ENCODE measurements around the gene GUCD1. TPM values are rescaled to one million over a fixed set of nuclear protein-coding genes. Genes with fewer than 3 reads are reported as not detected.

Gene GUCD1
- total and polyA plus RNA-seq, 2 of the 13 experiments (the other 11 are each of a cell fraction or from before 2014, with no cell fraction given) = 128 to 245 TPM

DNA sequence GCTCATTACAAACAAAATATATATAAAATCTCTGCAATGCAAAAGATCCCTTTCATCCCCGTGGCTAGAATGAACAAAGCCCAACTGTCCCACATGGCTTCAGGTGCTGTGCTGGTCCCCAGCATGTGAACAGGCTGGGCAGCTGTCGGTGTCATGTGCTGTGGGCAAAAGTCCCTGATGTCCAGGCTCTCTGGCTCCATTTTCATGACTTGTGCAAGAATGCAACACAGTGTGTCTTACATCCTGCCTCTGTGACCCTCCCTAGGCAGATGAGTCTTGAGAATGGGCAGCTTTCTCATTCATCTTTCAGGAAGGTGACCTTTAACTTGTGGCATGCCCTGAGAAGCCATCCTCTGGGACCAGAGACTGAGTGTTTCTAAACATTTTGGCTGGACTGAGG lies 14.5 kb downstream of the GUCD1 start:
- Histone ChIP-seq H3K4me3 (replicated peaks in 1 of 3; ENCODE audit: insufficient read depth in 1 of 3, low read depth in 2 of 3, low read length in 3 of 3) (no peak overlapping the region), H4K20me1 (ENCODE audit: insufficient read depth, low read length) (no peaks in the 10 kb centered on the region), H3K4me1 (ENCODE audit: insufficient read depth, low read length) (peaks cover 11% of the 10 kb centered on the region), H3K36me3 (replicated peaks in 1 of 2; ENCODE audit: control insufficient read depth in 1 of 2, insufficient read depth in 2 of 2, low read length in 2 of 2) (peaks cover 38 to 55% of the 10 kb centered on the region in 2 experiments), H3K79me2 (ENCODE audit: insufficient read depth, low read length) (no peaks in the 10 kb centered on the region), H3K4me2 (ENCODE audit: low read depth, low read length) (no peak overlapping the region), H3K27me3 (ENCODE audit: control insufficient read depth in 1 of 2, insufficient read depth in 2 of 2, low read length in 2 of 2) (no peaks in the 10 kb centered on the region), H3K9ac (ENCODE audit: insufficient read depth, low read depth, low read length) (no peak overlapping the region), H2AFZ (ENCODE audit: low read length) (no peak overlapping the region), H3K9me3 (ENCODE audit: low read length) (no peaks in the 10 kb centered on the region), H3K27ac (ENCODE audit: extremely low read length, insufficient read depth, low read length) (no peak overlapping the region)
- ATAC-seq (no peak), FAIRE-seq (no peak), DNase-seq (ENCODE audit: low spot score) (no peak)
- 82% methylated on average over 2 of the region's 2 CpGs for WGBS (ENCODE audit: low lambda C conversion rate)
- TF ChIP-seq ZNF20 (CRISPR knock-in tag; IDR thresholded peaks at IDR 0.05) (no peak), MYC (CRISPR knock-in tag; IDR thresholded peaks at IDR 0.05; ENCODE audit: borderline replicate concordance) (no peak)
- BruUV-seq (replicated peaks) = TSS peak; percentile 51
- ChIA-PET CTCF (ENCODE audit: low intra/inter-chr PET ratio, low total read pairs) (no interaction called here), POLR2A (interaction anchor here (1.1 to 3.1 kb wide), 5 partner anchors 9 to 53 kb away, joined by 3 to 30 read pairs (median 4); partner anchors contain the start of genes GUCD1 and LRRC75B)
- intact Hi-C loops (cut with micrococcal nuclease; ENCODE audit: unreplicated experiment) = no loop called here
- in situ Hi-C loops (cut with HindIII; ENCODE audit: extremely low pct_ligation_motif_present, low pct_unique_long_range_greater_than_20kb) = no loop called here

- in situ Hi-C loops (cut with HindIII; ENCODE audit: extremely low pct_ligation_motif_present, low pct_unique_long_range_greater_than_20kb) (no loop called here), intact Hi-C loops (cut with micrococcal nuclease; ENCODE audit: unreplicated experiment) (no loop called here)
- Histone ChIP-seq H3K9ac (ENCODE audit: insufficient read depth, low read depth, low read length) (no peak overlapping the region), H4K20me1 (ENCODE audit: insufficient read depth, low read length) (no peaks in the 10 kb centered on the region), H3K27ac (ENCODE audit: extremely low read length, insufficient read depth, low read length) (no peak overlapping the region), H3K4me1 (ENCODE audit: insufficient read depth, low read length) (peaks cover 46% of the 10 kb centered on the region), H3K4me2 (ENCODE audit: low read depth, low read length) (no peak overlapping the region), H2AFZ (ENCODE audit: low read length) (no peak overlapping the region), H3K79me2 (ENCODE audit: insufficient read depth, low read length) (no peaks in the 10 kb centered on the region), H3K9me3 (ENCODE audit: low read length) (no peaks in the 10 kb centered on the region), H3K4me3 (replicated peaks in 1 of 3; ENCODE audit: insufficient read depth in 1 of 3, low read depth in 2 of 3, low read length in 3 of 3) (no peak overlapping the region), H3K27me3 (ENCODE audit: control insufficient read depth in 1 of 2, insufficient read depth in 2 of 2, low read length in 2 of 2) (no peaks in the 10 kb centered on the region), H3K36me3 (replicated peaks in 1 of 2; ENCODE audit: control insufficient read depth in 1 of 2, insufficient read depth in 2 of 2, low read length in 2 of 2) (peaks cover 6 to 13% of the 10 kb centered on the region in 2 experiments)
- ATAC-seq (no peak), DNase-seq (ENCODE audit: low spot score) (no peak), FAIRE-seq (no peak)
- BruUV-seq (replicated peaks) = no TSS peak
- TF ChIP-seq NFKB2 (CRISPR knock-in tag; IDR thresholded peaks at IDR 0.05; ENCODE audit: borderline replicate concordance) (no peak), HNF4G (IDR thresholded peaks at IDR 0.05; ENCODE audit: borderline replicate concordance, low read depth, low read length) (no peak), HNF4G (CRISPR knock-in tag; IDR thresholded peaks at IDR 0.05; ENCODE audit: borderline replicate concordance, low read depth) (no peak), PCBP1 (IDR thresholded peaks at IDR 0.05; ENCODE audit: borderline replicate concordance, low read depth, low read length) (no peak), SMARCC2 (IDR thresholded peaks at IDR 0.05) (no peak), ZNF614 (CRISPR knock-in tag; IDR thresholded peaks at IDR 0.05; ENCODE audit: borderline replicate concordance) (no peak), NR2F2 (IDR thresholded peaks at IDR 0.05; ENCODE audit: borderline replicate concordance, low read depth) (no peak), REXO4 (CRISPR knock-in tag; IDR thresholded peaks at IDR 0.05; ENCODE audit: borderline replicate concordance) (no peak), PRDM4 (CRISPR knock-in tag; IDR thresholded peaks at IDR 0.05; ENCODE audit: borderline replicate concordance) (no peak), SAP130 (CRISPR knock-in tag; IDR thresholded peaks at IDR 0.05; ENCODE audit: low read depth) (no peak), RBM39 (IDR thresholded peaks at IDR 0.05; ENCODE audit: low read depth, low read length, poor library complexity, severe bottlenecking) (no peak), SNAPC2 (CRISPR knock-in tag; IDR thresholded peaks at IDR 0.05) (no peak), MED13 (CRISPR knock-in tag; IDR thresholded peaks at IDR 0.05) (no peak), HMG20A (CRISPR knock-in tag; IDR thresholded peaks at IDR 0.05; ENCODE audit: borderline replicate concordance) (no peak)
- TF ChIP-seq, protein P1, sequence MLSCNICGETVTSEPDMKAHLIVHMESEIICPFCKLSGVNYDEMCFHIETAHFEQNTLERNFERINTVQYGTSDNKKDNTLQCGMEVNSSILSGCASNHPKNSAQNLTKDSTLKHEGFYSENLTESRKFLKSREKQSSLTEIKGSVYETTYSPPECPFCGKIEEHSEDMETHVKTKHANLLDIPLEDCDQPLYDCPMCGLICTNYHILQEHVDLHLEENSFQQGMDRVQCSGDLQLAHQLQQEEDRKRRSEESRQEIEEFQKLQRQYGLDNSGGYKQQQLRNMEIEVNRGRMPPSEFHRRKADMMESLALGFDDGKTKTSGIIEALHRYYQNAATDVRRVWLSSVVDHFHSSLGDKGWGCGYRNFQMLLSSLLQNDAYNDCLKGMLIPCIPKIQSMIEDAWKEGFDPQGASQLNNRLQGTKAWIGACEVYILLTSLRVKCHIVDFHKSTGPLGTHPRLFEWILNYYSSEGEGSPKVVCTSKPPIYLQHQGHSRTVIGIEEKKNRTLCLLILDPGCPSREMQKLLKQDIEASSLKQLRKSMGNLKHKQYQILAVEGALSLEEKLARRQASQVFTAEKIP (CRISPR knock-in tag; IDR thresholded peaks at IDR 0.05; ENCODE audit: borderline replicate concordance) = no peak
- CTCF ChIA-PET (ENCODE audit: low intra/inter-chr PET ratio, low total read pairs) = no interaction called here
- WGBS (ENCODE audit: low lambda C conversion rate) = 92% methylated on average over 3 of the region's 3 CpGs
- POLR2A ChIA-PET = no interaction called here
Observed at GRCh38 chr22:24536089-24536488, 18.8 kb downstream of the GUCD1 start.
